ENCODE data around the gene KRT39.

KRT39 gene

GRCh38 chr17:40915199-40915661 lies 51.5 kb downstream of the KRT39 start:
- TF ChIP-seq, protein P1, sequence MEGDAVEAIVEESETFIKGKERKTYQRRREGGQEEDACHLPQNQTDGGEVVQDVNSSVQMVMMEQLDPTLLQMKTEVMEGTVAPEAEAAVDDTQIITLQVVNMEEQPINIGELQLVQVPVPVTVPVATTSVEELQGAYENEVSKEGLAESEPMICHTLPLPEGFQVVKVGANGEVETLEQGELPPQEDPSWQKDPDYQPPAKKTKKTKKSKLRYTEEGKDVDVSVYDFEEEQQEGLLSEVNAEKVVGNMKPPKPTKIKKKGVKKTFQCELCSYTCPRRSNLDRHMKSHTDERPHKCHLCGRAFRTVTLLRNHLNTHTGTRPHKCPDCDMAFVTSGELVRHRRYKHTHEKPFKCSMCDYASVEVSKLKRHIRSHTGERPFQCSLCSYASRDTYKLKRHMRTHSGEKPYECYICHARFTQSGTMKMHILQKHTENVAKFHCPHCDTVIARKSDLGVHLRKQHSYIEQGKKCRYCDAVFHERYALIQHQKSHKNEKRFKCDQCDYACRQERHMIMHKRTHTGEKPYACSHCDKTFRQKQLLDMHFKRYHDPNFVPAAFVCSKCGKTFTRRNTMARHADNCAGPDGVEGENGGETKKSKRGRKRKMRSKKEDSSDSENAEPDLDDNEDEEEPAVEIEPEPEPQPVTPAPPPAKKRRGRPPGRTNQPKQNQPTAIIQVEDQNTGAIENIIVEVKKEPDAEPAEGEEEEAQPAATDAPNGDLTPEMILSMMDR (IDR thresholded peaks at IDR 0.05; ENCODE audit: low read depth, low read length) = no peak
- peak; percentile 92 for DNase-seq (ENCODE audit: low read depth, low spot score)
- in situ Hi-C loops (cut with HindIII; ENCODE audit: low sequenced_read_pairs) = no loop called here
- H3K4me3 ChIP-seq (ENCODE audit: low read depth, low read length) = no peak overlapping the region

DNA sequence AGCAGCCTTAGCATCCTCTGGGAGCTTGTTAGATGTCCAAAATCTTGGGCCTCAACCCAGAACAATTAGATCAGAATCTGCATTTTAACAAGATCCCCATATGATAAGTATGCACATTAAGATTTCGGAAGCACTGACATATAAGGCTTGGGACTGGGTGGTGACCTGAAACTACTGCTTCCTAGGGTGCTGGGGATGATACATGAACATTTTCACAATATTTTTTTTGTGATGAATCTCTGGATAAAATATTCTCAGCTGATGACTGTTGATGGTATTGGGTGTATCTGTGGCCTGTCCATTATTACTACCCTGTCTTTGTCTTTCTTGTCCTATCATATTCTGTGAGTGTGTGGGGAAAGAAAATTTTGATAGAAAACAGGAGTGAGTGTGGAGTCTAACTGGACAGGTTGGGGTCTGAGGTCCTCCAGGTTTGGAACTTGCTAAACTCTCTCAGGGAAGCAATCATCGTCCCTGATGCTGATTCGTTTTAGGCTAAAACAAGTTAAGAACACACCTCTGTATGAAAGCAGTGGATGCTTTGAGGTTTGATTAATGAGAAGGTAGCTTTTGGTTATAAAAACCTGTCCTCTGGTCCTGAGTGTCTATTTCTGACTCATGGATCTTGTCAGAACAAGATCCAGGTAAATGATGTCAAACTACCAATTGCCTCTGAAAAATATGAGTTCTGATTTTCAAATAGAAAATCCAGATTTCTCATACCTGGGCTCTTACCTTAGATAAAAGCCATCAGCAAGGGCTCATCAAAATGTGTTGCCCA lies 52.5 kb downstream of the KRT39 start:
- H3K4me3 ChIP-seq (ENCODE audit: low read depth, low read length) = no peak overlapping the region
- no peak for DNase-seq (ENCODE audit: low read depth, low spot score)
- TF ChIP-seq, protein P1 (IDR thresholded peaks at IDR 0.05; ENCODE audit: low read depth, low read length) = no peak
- in situ Hi-C loops (cut with HindIII; ENCODE audit: low sequenced_read_pairs) = no loop called here

DNA sequence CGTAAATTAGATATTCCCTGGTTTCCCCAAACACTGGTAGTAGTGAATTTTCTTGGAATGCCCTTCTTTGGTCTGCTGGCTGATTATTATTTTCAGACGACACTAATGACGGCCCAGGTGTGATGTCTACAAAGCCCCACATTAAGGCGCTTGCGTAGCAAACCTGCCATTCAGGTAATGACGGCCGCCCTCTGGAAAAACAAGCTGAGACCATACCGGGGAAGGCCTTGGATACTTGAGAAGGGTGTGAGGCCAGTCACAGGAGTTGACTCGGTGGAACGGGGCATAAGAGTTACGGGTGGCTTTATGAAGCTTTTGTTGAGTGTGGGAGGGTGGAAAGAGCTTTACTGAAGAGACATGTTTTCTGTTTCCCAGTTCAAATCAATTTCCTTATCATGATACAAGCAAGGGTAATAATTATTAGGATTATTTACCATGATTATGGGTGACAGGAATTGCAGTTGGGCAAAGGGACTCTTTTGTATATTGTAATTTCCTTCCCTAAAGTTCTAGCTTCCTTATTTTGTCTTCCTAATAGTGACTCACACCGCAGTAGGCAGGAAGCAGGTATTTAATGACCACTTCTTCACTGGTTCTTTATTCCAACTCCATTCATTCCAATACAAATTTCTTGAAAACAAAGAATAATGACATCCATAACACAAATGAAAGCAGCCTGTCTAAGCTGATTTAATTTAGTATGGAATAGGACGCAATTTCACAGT lies 54.1 kb downstream of the KRT39 start:
- DNase-seq (ENCODE audit: low read depth, low spot score) = no peak
- in situ Hi-C loops (cut with HindIII; ENCODE audit: low sequenced_read_pairs) = no loop called here
- H3K4me3 ChIP-seq (ENCODE audit: low read depth, low read length) = no peak overlapping the region
- TF ChIP-seq, protein P1 (IDR thresholded peaks at IDR 0.05; ENCODE audit: low read depth, low read length) = no peak

DNA sequence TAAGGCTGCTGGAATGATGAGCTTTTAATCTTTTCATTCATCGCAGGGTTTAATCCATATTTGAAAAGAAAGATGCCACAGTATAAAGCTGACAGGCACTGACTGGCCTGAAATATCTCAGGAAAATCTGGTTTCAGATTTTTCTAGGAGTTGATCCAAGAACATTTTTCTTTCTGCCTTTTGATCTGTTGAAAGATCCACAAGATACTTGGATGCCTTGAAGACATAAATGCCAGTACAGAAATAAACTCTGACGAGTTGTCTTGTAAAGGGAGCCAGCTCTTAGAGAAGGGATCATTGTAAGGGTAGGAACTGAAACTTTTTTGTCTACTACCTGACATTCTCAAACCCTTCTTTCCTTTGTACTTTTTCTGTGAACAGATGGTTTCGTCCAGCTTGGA lies 56.3 kb downstream of the KRT39 start:
- DNase-seq (ENCODE audit: low read depth, low spot score) = peak; percentile 77
- in situ Hi-C loops (cut with HindIII; ENCODE audit: low sequenced_read_pairs) = no loop called here
- H3K4me3 ChIP-seq (ENCODE audit: low read depth, low read length) = no peak overlapping the region
- TF ChIP-seq, protein P1 (IDR thresholded peaks at IDR 0.05; ENCODE audit: low read depth, low read length) = no peak

GRCh38 chr17:40909755-40910154 lies 57.0 kb downstream of the KRT39 start:
- TF ChIP-seq, protein P1 (IDR thresholded peaks at IDR 0.05; ENCODE audit: low read depth, low read length) = no peak
- H3K4me3 ChIP-seq (ENCODE audit: low read depth, low read length) = no peak overlapping the region
- in situ Hi-C loops (cut with HindIII; ENCODE audit: low sequenced_read_pairs) = no loop called here
- peak; percentile 46 for DNase-seq (ENCODE audit: low read depth, low spot score)

DNA sequence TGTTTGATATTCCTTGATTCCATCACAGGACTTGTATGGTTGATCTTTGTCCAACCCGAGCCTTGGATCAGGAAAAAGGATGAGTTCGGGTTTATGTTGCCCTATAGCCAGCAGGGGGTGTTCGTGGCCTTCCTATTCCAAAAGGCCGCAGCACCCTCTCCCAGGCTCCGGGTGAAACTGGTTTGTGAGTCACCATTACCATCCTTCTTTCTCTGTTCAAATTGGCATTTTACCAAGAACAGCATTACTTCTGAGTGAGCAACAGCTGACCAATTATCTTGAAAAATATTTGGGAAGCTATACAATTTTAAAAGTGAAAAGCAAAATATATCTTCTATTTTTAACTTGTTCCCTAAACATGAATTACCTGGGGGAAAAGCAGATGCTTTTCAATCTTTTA lies 57.4 kb downstream of the KRT39 start:
- in situ Hi-C loops (cut with HindIII; ENCODE audit: low sequenced_read_pairs) = no loop called here
- H3K4me3 ChIP-seq (ENCODE audit: low read depth, low read length) = no peak overlapping the region
- DNase-seq (ENCODE audit: low read depth, low spot score) = peak; percentile 95
- TF ChIP-seq, protein P1 (IDR thresholded peaks at IDR 0.05; ENCODE audit: low read depth, low read length) = peak; percentile 68

Data from astrocyte of the spinal cord (primary cell).